ENCODE measurements around the gene CAMSAP1. TPM values are rescaled to one million over a fixed set of nuclear protein-coding genes. Genes with fewer than 3 reads are reported as not detected.

Gene CAMSAP1
- total RNA-seq, 1 donor from 2014 or later = 35.5 TPM

- DNase-seq (ENCODE audit: low spot score) = no peak
- H3K4me1 Mint-ChIP-seq (ENCODE audit: low read depth) = no peaks in the 10 kb centered on the region
- no peaks in the 10 kb centered on the region for H3K36me3 Mint-ChIP-seq (ENCODE audit: low read depth)
- H3K27ac Mint-ChIP-seq (ENCODE audit: unreplicated experiment) = no peak overlapping the region
- no peak for TF ChIP-seq CTCF (IDR thresholded peaks at IDR 0.05)
- peaks cover 11% of the 10 kb centered on the region for H3K9me3 Mint-ChIP-seq (ENCODE audit: low read depth)
- H3K4me3 Mint-ChIP-seq (ENCODE audit: unreplicated experiment) = no peak overlapping the region
- H3K27me3 Mint-ChIP-seq (ENCODE audit: low read depth) = peaks cover 2% of the 10 kb centered on the region
Observed at GRCh38 chr9:135763716-135764446, 143.5 kb downstream of the CAMSAP1 start.

GRCh38 chr9:135762921-135763320, 144.4 kb downstream of the CAMSAP1 start:
- Mint-ChIP-seq H3K4me1 (ENCODE audit: low read depth) (no peaks in the 10 kb centered on the region), H3K27me3 (ENCODE audit: low read depth) (peaks cover 2% of the 10 kb centered on the region), H3K4me3 (ENCODE audit: unreplicated experiment) (no peak overlapping the region), H3K36me3 (ENCODE audit: low read depth) (no peaks in the 10 kb centered on the region), H3K9me3 (ENCODE audit: low read depth) (peaks cover 11% of the 10 kb centered on the region), H3K27ac (ENCODE audit: unreplicated experiment) (no peak overlapping the region)
- no peak for TF ChIP-seq CTCF (IDR thresholded peaks at IDR 0.05)
- DNase-seq (ENCODE audit: low spot score) = no peak

GRCh38 chr9:135761845-135762168, 145.5 kb downstream of the CAMSAP1 start:
- H3K4me1 Mint-ChIP-seq (ENCODE audit: low read depth) = no peaks in the 10 kb centered on the region
- no peak overlapping the region for H3K27ac Mint-ChIP-seq (ENCODE audit: unreplicated experiment)
- H3K4me3 Mint-ChIP-seq (ENCODE audit: unreplicated experiment) = no peak overlapping the region
- H3K9me3 Mint-ChIP-seq (ENCODE audit: low read depth) = peaks cover 10% of the 10 kb centered on the region
- no peak for DNase-seq (ENCODE audit: low spot score)
- peaks cover 2% of the 10 kb centered on the region for H3K27me3 Mint-ChIP-seq (ENCODE audit: low read depth)
- TF ChIP-seq CTCF (IDR thresholded peaks at IDR 0.05) = no peak
- no peaks in the 10 kb centered on the region for H3K36me3 Mint-ChIP-seq (ENCODE audit: low read depth)

- peaks cover 2% of the 10 kb centered on the region for H3K27me3 Mint-ChIP-seq (ENCODE audit: low read depth)
- no peak for DNase-seq (ENCODE audit: low spot score)
- H3K9me3 Mint-ChIP-seq (ENCODE audit: low read depth) = peaks cover 5% of the 10 kb centered on the region
- H3K4me1 Mint-ChIP-seq (ENCODE audit: low read depth) = no peaks in the 10 kb centered on the region
- no peak for TF ChIP-seq CTCF (IDR thresholded peaks at IDR 0.05)
- H3K4me3 Mint-ChIP-seq (ENCODE audit: unreplicated experiment) = no peak overlapping the region
- H3K36me3 Mint-ChIP-seq (ENCODE audit: low read depth) = no peaks in the 10 kb centered on the region
- no peak overlapping the region for H3K27ac Mint-ChIP-seq (ENCODE audit: unreplicated experiment)
Observed at GRCh38 chr9:135761150-135761844, 146.0 kb downstream of the CAMSAP1 start.

GRCh38 chr9:135760465-135760864, 146.9 kb downstream of the CAMSAP1 start:
- Mint-ChIP-seq H3K27me3 (ENCODE audit: low read depth) (peaks cover 2% of the 10 kb centered on the region), H3K36me3 (ENCODE audit: low read depth) (no peaks in the 10 kb centered on the region), H3K27ac (ENCODE audit: unreplicated experiment) (no peak overlapping the region), H3K9me3 (ENCODE audit: low read depth) (no peaks in the 10 kb centered on the region), H3K4me3 (ENCODE audit: unreplicated experiment) (no peak overlapping the region), H3K4me1 (ENCODE audit: low read depth) (no peaks in the 10 kb centered on the region)
- TF ChIP-seq CTCF (IDR thresholded peaks at IDR 0.05) = no peak
- DNase-seq (ENCODE audit: low spot score) = no peak
